Midbrain (tissue), 1 donor: ENCODE results near the gene CANX.

ENCODE experiments used
- DNase-seq: peaks from one replicate; lab custom pipeline; 2025; lab: John Stamatoyannopoulos, UW

CANX gene

DNA sequence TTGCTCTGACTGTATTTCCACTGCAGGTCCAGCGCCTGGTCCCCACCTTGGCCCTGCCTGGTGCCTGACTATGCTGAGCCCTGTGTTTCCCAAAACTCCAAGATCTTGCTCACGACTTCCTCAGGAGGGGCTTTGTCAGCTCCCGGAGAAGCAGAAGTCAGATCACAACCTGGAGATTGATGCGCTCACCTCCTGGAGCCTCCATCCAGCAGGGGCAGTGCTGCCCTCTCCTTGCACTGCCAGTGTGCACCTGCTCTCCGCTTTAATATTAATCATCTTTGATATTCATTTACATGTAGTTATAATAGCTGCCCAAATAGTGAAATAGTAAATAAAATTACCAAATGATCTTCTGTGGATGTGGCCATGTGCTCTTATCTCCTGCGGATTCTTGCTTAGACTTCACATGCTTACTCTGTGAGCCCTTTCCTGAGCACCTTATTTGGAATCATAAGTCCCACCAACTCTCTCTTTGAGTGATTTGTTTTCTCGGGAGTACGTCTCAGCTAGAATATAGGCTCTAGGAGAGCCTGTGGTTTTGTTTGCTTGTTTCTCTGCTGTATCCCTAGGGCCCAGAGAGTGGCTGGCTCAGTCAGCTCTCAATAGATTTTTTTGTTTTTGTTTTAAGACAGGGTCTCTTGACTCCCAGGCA, 51.2 kb downstream of the CANX start:
- no peak for DNase-seq

DNA sequence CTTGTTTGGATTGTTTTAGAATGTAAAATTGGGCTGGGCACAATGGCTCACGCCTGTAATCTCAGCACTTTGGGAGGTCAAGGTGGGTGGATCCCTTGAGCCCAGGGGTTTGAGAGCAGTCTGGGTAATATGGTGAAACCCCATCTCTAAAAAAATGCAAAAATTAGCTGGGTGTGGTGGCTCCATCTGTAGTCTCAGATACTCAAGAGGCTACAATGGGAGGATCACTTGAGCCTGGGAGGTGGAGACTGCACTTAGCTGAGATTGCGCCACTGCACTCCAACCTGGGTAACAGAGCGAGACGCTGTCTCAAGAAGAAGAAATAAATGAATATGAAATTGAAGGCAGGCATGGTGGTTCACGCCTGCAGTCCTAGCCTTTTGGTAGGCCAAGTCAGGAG, 55.2 kb downstream of the CANX start:
- DNase-seq = no peak

DNA sequence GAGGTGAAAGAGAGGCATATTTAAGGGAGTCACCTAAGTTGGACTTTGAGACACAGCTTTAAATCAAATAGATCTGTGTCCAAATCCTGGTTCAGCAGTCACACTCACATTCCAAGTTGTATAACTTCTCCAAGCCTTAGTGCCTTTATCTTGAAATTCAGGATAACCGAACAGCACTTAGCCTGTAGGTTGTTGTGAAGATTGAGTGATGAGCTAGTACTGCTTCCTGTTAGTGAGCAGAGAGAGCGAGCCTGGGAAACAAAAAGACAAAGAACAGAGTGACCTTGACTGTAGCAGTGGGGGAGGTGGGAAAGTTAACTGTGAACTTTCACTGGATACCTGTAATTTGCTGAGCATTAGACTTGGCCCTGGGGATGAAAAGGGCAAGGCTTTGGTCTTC, 56.3 kb downstream of the CANX start:
- no peak for DNase-seq

DNA sequence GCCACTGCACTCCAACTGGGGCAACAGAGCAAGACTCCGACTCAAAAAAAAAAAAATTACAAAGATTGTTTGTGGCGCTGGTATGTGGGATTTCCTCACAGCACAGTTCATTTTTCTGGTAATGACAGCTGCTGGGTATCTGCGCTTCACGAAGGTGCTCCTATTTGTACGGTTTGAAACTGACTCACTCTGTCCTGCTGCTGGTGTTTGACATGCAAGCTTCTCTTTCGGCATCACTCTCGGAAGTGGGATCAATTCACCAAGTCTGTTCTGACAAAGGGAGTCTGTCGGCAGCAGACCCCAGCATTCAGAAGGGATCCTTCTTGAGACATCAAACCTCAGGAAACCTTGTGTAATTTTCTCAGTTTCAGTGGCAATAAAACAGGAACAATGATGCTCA, 60.2 kb downstream of the CANX start:
- no peak for DNase-seq

DNA sequence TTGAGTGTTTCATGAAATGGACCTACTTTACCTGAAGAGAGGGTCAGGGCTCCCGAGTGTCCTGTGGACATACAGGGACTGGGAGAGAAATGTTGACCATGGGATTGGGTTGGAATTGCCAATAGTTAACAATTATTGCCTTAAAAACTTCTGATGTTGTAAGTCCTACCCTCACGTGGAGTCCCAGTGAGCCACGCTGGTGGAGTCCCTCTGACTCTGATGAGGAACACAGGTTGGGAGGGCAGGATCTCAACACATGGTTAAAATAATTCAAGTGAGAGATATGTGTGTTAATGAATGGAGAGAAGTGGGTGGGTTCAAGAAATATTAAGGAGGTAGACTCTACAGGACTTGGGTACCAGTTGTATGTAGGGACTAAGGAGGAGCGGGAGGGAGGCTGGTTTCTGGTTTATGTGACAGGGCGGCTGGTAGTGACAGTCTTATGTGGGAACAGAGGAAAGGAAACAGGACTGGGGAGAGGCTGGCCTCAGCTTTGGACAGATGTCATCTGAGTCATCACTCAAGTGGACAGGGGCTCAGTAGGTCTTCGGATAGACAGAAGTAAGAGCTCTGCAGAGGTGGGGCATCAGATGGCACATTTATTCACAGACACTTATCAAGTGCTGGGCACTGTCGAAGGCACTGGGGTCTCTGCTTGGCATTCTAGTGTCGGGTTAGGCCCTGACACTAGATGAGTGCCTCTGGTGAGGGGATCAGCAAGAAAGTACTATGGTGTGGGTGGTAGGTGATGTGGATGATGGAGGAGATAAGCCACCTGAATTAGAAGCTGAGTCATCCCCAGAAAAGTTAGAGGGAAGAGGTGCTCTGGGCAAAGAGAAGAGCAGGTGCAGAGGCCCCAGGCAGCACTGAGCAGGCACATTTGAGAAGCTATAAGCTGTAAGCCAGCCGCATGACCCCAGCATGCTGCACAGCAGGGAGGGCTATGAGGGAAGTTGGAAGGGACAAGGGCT, 61.1 kb downstream of the CANX start:
- no peak for DNase-seq

DNA sequence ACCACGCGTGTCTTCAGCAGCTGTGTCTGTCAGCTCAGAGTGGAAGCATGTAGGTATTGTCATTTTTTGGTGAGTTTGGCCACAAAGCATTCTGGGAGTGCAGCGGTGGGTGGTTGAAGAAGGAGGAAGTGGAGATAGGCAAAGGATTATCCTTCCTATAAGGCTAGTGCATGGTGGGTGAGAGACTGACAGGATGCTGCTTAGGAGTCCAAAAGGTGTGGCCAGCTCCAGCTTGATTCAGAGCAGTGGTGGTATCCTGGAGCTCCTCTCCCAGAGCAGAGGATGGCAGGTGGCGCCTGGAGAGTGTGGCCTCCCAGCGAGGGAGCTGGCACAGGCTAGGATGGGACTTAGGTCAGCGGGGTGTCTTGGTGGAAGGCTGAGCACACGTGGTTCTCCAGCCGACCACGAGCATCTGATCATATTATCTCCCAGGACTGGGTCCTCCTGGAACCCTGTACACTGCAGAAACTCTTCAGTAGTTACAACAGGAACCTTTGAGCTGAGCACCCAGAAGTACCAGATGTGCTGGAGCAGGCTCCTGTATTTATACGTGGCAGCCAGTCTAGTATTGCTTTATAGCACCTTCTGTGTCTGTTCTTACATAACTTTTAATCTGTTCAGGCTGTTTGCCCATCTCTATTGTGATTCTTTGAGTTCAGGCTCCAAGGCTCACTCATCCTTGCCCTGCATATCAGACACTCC, 63.5 kb downstream of the CANX start:
- no peak for DNase-seq

DNA sequence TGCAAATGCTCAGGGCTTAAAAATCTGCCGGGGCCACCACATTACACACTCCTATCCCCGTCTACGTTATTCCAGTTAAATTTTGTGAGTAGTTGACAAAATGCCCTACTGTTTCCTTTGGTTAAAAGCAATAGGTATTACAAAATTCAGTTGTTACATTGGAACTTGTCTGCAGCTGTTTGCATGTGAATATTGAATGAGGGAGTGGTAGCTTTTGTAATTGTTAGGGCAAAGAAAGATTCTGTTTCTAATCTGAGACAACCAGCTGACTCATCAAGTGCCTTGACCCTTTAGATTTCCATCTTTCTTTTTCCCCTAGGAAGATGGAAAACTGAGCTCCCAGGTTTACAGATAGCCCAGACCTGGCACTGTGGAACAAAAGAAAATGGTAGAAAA, 64.0 kb downstream of the CANX start:
- DNase-seq = no peak

DNA sequence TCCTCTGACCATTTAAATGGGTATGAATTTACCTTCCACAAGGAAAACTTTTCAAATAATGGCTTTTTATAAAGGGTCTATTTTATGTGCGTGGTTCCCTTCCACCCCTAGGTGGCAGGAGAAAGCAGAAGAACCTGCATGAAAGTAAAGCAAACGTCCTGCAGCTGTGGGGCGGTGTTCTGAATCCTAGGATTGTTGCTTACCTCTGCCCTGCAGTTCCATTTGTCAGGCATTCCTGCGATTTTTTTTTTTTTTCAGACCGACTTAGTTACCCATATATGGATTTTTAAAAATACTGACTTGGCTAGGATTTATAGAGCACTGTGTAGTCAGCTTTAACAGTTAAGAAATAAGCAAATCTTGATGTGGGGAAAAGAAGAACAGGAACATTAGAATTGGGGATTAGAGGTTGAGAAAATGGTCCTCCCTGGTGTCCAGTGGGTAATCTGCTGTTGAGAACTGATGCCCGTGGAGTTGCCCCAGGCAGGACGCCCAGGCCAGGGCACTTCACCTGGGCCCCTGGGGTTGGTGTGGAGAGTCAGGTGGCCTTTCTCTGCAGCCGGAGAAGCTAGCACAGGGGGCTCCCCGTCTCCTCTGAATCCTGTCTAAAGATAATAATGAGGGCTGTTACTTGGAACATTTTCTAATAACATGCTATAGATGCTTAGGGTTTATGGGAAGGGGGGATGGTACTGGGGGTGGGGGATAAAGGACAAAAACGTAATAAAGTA, 64.6 kb downstream of the CANX start:
- DNase-seq = peak; percentile 56

DNA sequence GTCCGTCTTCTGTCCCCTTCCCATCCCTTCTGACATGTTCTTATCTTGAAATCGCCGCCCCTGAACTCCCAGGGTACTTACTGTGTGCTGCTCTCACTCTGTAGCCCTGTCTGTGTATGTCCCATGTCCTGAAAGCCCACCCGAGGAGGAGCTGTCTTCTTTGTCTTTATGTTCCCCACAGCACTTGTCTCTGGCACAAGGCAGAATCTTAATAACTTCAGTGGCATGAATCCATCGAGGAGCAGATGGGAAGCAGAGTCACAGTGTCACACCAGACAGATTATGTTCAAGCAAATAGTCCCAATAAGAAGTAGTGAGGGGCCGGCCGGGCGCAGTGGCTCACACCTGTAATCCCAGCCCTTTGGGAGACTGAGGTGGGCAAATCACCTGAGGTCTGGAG, 65.3 kb downstream of the CANX start:
- no peak for DNase-seq

DNA sequence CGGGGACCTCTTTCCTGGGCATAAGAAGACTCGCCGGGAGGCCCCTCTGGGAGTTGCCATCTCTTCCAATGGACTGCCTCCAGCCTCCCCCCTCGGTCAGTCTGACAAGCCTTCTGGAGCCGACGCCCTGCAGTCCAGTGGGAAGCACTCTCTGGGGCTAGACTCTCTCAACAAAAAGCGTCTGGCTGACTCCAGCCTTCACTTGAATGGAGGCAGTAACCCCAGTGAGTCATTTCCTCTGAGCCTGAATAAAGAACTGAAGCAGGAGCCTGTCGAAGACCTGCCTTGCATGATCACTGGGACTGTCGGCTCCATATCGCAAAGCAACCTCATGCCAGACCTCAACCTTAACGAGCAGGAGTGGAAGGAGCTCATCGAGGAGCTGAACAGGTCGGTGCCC, 66.6 kb downstream of the CANX start:
- DNase-seq = no peak

DNA sequence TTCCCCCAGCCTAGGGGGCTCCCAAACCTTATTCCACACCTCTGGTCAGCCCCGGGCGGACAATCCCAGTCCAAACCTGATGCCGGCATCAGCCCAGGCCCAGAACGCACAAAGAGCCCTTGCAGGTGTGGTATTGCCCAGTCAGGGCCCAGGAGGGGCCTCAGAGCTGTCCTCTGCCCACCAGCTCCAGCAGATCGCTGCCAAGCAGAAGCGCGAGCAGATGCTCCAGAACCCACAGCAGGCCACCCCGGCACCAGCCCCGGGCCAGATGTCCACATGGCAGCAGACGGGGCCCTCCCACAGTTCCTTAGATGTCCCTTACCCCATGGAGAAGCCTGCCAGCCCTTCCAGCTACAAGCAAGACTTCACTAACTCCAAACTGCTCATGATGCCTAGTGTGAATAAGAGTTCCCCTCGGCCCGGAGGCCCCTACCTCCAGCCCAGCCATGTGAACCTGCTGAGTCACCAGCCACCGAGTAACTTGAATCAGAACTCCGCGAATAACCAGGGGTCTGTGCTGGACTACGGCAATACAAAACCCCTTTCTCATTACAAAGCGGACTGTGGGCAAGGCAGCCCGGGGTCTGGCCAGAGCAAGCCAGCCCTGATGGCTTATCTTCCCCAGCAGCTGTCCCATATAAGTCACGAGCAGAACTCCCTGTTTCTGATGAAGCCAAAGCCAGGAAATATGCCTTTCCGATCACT, 67.4 kb downstream of the CANX start:
- DNase-seq = no peak

DNA sequence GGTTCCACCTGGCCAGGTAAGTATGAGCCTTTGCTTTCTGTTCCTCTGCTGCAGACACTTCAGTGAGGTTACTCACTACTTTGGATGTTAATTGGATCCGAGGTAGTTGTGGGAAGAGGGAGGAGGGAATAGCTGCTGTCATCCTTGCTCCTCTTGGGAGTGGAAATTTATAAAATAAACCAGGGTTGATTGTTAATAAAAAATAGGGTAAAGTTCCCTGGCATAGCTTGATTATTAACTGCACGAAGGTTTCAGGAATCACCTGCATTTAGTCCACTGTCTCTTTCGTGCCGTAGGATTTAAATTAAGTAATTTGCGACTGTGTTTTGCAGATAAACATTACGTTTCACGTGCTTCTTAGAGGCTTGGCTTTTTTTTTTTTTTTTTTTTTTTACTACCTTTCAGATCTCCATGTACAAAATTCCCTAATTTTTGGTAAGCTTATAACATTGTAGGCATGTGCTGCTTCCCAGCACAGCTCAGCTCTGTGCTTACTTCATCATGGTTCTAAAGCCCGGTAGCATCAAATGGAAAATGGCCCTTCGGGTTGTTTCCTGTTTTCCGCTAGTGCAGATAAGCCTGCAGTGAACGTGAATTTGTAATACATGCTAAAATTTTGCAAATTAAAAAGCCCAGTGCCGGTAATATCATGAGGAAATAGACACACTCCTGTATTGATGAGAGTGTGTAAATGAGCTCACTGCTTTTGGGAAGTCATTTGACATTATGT, 68.1 kb downstream of the CANX start:
- DNase-seq = no peak

DNA sequence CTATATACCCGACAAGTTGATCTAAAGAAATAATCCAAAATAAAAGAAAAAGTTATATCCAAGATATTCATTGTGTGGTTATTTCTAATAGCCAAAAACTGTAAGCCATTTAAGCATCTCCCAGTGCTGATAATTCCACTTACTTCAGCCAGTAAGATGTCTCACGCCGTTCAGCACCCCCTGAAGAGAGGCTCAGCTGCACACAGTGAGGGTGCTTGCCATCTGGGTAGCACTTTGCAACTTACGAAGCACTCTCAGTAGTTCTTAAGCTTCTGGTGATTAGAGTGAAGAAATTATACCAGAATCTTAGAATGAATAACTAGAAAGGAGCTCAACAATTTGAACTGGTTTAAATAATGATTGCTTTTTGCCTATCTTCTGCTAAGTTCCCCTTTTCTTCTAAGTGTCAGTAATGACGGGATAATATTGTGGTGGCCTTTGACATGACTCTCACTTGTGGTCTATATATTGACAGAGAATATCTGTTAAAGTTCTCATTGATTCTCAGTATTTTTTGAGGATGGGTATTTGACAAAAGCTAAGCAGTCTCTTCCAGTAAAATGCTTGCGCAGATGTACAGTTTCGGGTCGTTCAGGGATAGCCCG, 68.8 kb downstream of the CANX start:
- DNase-seq = no peak

DNA sequence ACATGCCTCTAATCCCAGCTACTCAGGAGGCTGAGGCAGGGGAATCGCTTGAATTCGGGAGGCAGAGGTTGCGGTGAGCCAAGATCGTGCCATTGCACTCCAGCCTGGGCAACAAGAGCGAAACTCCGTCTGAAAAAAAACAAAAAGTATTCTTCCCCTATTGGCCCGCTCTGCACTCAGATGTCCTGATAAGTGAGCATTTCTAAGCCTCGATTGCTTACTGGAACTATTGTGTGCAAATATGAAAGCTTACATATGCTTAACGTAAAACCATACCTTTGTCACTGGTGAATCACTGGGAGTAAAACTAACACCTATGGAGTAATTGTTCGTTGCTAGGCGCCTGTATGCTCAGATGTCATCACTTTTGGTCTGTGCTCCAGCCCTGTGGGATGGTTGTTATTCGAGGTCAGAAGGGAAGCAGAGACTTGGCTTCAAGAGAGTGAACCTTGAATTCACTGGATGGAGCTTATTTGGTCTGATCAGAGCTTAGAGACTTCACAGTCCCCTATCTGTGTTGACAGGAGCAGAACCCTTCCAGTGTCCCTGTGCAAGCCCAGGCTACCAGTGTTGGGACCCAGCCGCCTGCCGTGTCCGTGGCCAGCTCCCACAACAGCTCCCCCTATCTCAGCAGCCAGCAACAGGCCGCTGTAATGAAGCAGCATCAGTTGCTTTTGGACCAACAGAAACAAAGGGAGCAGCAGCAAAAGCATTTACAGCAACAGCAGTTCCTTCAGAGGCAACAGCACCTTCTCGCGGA, 69.7 kb downstream of the CANX start:
- no peak for DNase-seq

DNA sequence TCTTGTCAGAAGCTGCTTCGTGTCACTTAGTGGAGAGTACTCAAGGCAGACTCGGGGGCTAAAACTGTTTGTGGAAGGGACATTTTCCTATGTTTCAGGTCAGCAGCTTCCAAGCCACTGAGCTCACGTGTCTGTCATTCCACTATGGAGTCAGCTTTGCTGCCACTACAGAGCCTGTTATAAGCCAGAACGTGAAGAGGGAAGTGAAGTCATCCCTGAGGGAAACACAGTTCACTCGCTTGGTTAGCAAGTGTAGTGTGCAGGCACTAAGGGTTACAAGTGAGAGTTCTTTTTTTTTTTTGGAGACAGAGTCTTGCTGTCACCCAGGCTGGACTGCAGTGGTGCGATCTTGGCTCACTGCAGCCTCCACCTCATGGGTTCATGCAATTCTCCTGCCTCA, 70.5 kb downstream of the CANX start:
- DNase-seq = no peak

DNA sequence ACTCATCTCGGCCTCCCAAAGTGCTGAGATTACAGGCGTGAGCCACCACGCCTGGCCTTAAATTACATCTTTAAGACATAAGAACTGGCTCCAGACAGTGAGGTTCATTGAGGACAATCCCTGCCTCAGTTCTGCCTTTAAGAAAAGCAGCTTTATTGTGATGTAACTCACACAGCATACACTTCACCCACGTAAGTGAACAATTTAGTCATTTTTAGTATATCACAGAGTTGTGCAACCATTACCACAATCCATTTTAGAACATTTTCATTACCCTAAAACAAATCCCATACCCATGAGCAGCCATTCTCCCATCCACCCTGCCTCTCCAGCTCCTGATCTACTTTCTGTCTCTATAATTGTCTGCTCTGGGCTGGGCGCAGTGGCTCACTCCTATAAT, 71.0 kb downstream of the CANX start:
- no peak for DNase-seq

DNA sequence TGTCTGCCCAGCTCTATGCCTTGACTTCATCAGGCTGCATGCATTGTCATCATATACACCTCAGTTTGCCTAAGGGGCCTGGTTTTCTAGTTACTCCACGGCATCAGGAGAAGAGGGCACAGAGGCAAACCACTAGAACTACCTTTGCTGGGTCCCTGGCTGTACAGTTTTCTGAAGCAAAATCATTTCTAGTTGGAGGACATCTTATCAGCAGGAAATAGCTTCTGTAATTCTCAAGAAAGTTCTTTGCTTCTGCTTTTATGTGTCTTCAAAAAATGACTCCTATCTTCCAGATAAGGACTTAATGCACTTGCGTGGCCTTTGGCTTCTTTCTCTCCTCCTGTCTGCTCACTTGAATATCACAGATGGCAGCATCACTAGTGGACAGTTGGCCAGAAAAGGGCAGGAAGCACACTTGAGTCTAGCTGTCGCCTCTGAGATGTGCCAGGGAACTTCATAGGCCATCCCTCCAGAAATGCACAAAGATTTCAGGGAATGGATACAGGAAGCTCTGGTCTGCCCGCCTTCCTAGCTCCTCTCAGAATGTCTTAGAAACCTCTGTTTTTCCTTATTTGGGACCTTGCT, 72.6 kb downstream of the CANX start:
- no peak for DNase-seq

DNA sequence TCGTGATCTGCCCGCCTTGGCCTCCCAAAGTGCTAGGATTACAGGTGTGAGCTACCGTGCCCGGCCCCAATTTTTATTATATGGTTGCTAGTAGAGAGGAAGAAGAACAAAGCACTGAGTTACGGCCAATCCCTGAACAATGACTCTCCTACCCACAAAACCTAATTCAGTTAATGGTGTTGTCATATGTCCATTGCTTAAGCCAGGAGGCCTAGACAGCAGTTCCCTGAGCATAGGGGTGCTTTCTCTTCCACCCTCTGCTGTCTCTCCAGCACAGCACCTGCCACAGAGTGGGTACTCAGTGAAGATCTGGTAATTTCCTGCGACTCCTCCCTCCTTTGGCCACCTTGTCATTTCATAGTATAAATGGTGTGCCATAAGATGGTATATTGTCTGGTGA, 73.6 kb downstream of the CANX start:
- DNase-seq = no peak

DNA sequence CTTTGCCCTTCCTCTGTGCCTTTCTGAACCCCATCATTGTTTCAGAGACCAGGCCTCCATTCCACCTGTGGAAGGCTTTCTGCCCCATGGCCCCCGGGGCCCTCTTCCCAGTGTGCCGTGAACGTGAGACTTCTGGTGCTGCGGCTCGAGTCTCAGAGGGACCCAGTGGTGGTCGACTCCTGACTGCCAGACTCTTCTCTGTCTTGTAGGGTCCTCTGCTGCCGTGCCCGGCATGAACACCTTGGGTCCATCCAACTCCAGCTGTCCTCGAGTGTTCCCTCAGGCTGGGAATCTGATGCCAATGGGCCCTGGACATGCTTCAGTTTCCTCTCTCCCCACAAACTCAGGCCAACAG, 74.9 kb downstream of the CANX start:
- DNase-seq = no peak
